Measurements from ENCODE around the gene TFEB. TPM values are rescaled to one million over a fixed set of nuclear protein-coding genes. Genes with fewer than 3 reads are reported as not detected.

Gene TFEB
- total and polyA plus RNA-seq, 10 donors: 55.9 to 150 (median 76.9) TPM

- no peaks in the 10 kb centered on the region for H3K27me3 ChIP-seq (replicated peaks in 1 of 7)
- peaks cover 53 to 100% (median 100%) of the 10 kb centered on the region in 6 donors for H3K4me1 ChIP-seq
- peak overlapping the region in 3 of 8 donors; percentile 8 to 98 (median 19) for H3K4me3 ChIP-seq
- intact Hi-C loops (cut with DNase I; ENCODE audit: low total_unique reads): no loop called here
- TF ChIP-seq POLR2AphosphoS5 (IDR thresholded peaks at IDR 0.05) (peak; percentile 36 to 72 (median 62)), CTCF (IDR thresholded peaks at IDR 0.05 in 8 of 11, conservative IDR thresholded peaks at IDR 0.05 in 3 of 11) (no peak)
- 31 to 54% (median 47%) methylated on average over 7 of the region's 7 CpGs for WGBS, 5 donors
- H3K27ac ChIP-seq: peak overlapping the region; percentile 36 to 100 (median 98)
- H3K9me3 ChIP-seq: no peaks in the 10 kb centered on the region
- H3K36me3 ChIP-seq: peaks cover 0 to 21% (median 0%) of the 10 kb centered on the region in 6 donors
- peak; percentile 88 for DNase-seq
These were observed 8.5 kb downstream of the TFEB start for GRCh38 chr6:41726876-41727275.

- H3K4me3 ChIP-seq: peak overlapping the region in 4 of 8 donors; percentile 19 to 74 (median 48)
- DNase-seq: no peak
- peak overlapping the region; percentile 80 to 100 (median 94) for H3K27ac ChIP-seq
- TF ChIP-seq POLR2AphosphoS5 (IDR thresholded peaks at IDR 0.05): no peak
- TF ChIP-seq POLR2A (IDR thresholded peaks at IDR 0.05): no peak
- TF ChIP-seq CTCF (IDR thresholded peaks at IDR 0.05 in 8 of 11, conservative IDR thresholded peaks at IDR 0.05 in 3 of 11): no peak
- H3K36me3 ChIP-seq: peaks cover 0 to 17% (median 0%) of the 10 kb centered on the region in 6 donors
- H3K27me3 ChIP-seq (replicated peaks in 1 of 7): no peaks in the 10 kb centered on the region
- intact Hi-C loops (cut with DNase I; ENCODE audit: low total_unique reads): no loop called here
- H3K9me3 ChIP-seq: no peaks in the 10 kb centered on the region
- peaks cover 46 to 100% (median 99%) of the 10 kb centered on the region in 6 donors for H3K4me1 ChIP-seq
- WGBS, 5 donors: 63 to 72% (median 69%) methylated on average over 10 to 13 of the region's 13 CpGs
These were observed 10.6 kb downstream of the TFEB start for GRCh38 chr6:41724586-41725501.

- no peak for TF ChIP-seq POLR2A (IDR thresholded peaks at IDR 0.05)
- TF ChIP-seq POLR2AphosphoS5 (IDR thresholded peaks at IDR 0.05): peak in 1 of 3 donors; percentile 36
- H3K9me3 ChIP-seq: no peaks in the 10 kb centered on the region
- DNase-seq: no peak
- H3K4me3 ChIP-seq: peak overlapping the region in 5 of 8 donors; percentile 19 to 74 (median 48)
- 25 to 43% (median 37%) methylated on average over 7 of the region's 7 CpGs for WGBS, 5 donors
- H3K27ac ChIP-seq: peak overlapping the region; percentile 80 to 100 (median 94)
- peaks cover 45 to 100% (median 99%) of the 10 kb centered on the region in 6 donors for H3K4me1 ChIP-seq
- H3K27me3 ChIP-seq (replicated peaks in 1 of 7): no peaks in the 10 kb centered on the region
- peaks cover 0 to 19% (median 0%) of the 10 kb centered on the region in 6 donors for H3K36me3 ChIP-seq
- intact Hi-C loops (cut with DNase I; ENCODE audit: low total_unique reads): no loop called here
These were observed 11.2 kb downstream of the TFEB start for GRCh38 chr6:41724228-41724580.

- H3K4me3 ChIP-seq: peak overlapping the region in 7 of 8 donors; percentile 21 to 74 (median 42)
- 30 to 45% (median 40%) methylated on average over 17 to 21 of the region's 21 CpGs for WGBS, 5 donors
- intact Hi-C loops (cut with DNase I; ENCODE audit: low total_unique reads): no loop called here
- peaks cover 0 to 24% (median 0%) of the 10 kb centered on the region in 6 donors for H3K36me3 ChIP-seq
- H3K9me3 ChIP-seq: no peaks in the 10 kb centered on the region
- H3K27me3 ChIP-seq (replicated peaks in 1 of 7): no peaks in the 10 kb centered on the region
- peaks cover 44 to 100% (median 99%) of the 10 kb centered on the region in 6 donors for H3K4me1 ChIP-seq
- TF ChIP-seq POLR2A (IDR thresholded peaks at IDR 0.05) (peak in 2 of 3 donors; percentile 55 to 68), POLR2AphosphoS5 (IDR thresholded peaks at IDR 0.05) (peak; percentile 92 to 93 (median 92)), CTCF (IDR thresholded peaks at IDR 0.05 in 8 of 11, conservative IDR thresholded peaks at IDR 0.05 in 3 of 11) (peak in 3 of 11 experiments; percentile 39 to 53 (median 50))
- DNase-seq: peak; percentile 96
- peak overlapping the region; percentile 80 to 100 (median 94) for H3K27ac ChIP-seq
These were observed 11.7 kb downstream of the TFEB start for GRCh38 chr6:41723530-41724227.

All from spleen (tissue), 11 donors.